AG04450 (cell line): ENCODE results near the gene WWOX. TPM values are rescaled to one million over a fixed set of nuclear protein-coding genes. Genes with fewer than 3 reads are reported as not detected.

Experiments
- CTCF ChIA-PET: fragments of 300-600, 350-600 bp; formaldehyde crosslinking; extraction: SDS; loops from one replicate; lab custom pipeline; 2022; ENCODE audit warnings: antibody characterized with exemption, inconsistent platforms; lab: Charles Lee
- POLR2A ChIA-PET: fragments of 350-600 bp; formaldehyde crosslinking; extraction: SDS; loops from one replicate; lab custom pipeline; 2021; ENCODE audit warnings: antibody characterized with exemption, inconsistent platforms; lab: Yijun Ruan, JAX
- DNase-seq: peaks from one replicate; pipeline ENCODE4 v3.0.0-alpha.2; 2011; ENCODE audit warnings: low read depth, low spot score
- H3K27ac ChIP-seq: one replicate; pipeline ENCODE4 v1.5.1; 2012; ENCODE audit warnings: low read depth, low read length, control low read depth
- H3K27me3 ChIP-seq: one replicate; pipeline ENCODE4 v1.6.0; 2012; ENCODE audit warnings: low read length; ENCODE audit not compliant: control insufficient read depth, insufficient read depth
- H3K4me3 ChIP-seq: 2 replicates; pipeline ENCODE4 v1.5.1; 2011; ENCODE audit warnings: mild to moderate bottlenecking, low read depth, low read length, control low read depth
- H3K9me3 ChIP-seq: 2 replicates; pipeline ENCODE4 v1.5.1; 2012; ENCODE audit warnings: low read length; ENCODE audit not compliant: control insufficient read depth, insufficient read depth
- polyA plus RNA-seq: library from polyadenylated mRNA; depleted of rRNA; stranded (reverse); fragments of >200 nt; gene quantifications from 2 replicates; pipeline ENCODE4 v1.2.3, GENCODE V29; 2011
- TF ChIP-seq, protein P1 (sequence below): IDR thresholded peaks from 2 replicates; pipeline ENCODE4 v1.5.1; 2011; ENCODE audit warnings: low read depth, low read length, control low read depth, inconsistent platforms

WWOX gene
- polyA plus RNA-seq, 1 experiment = 2.1 TPM

GRCh38 chr16:78307824-78308528 is 208.5 kb downstream of the WWOX start:
- TF ChIP-seq, protein P1, sequence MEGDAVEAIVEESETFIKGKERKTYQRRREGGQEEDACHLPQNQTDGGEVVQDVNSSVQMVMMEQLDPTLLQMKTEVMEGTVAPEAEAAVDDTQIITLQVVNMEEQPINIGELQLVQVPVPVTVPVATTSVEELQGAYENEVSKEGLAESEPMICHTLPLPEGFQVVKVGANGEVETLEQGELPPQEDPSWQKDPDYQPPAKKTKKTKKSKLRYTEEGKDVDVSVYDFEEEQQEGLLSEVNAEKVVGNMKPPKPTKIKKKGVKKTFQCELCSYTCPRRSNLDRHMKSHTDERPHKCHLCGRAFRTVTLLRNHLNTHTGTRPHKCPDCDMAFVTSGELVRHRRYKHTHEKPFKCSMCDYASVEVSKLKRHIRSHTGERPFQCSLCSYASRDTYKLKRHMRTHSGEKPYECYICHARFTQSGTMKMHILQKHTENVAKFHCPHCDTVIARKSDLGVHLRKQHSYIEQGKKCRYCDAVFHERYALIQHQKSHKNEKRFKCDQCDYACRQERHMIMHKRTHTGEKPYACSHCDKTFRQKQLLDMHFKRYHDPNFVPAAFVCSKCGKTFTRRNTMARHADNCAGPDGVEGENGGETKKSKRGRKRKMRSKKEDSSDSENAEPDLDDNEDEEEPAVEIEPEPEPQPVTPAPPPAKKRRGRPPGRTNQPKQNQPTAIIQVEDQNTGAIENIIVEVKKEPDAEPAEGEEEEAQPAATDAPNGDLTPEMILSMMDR = no peak
- ChIA-PET POLR2A (no interaction called here), CTCF (interaction anchor here (0.6 kb wide), 1 partner anchor 1294 kb away, joined by 4 read pairs; no protein-coding TSS in a partner anchor)
- no peak for DNase-seq
- H3K9me3 ChIP-seq = peaks cover 38% of the 10 kb centered on the region
- no peak overlapping the region for H3K4me3 ChIP-seq
- H3K27me3 ChIP-seq = no peaks in the 10 kb centered on the region
- H3K27ac ChIP-seq = no peak overlapping the region

DNA sequence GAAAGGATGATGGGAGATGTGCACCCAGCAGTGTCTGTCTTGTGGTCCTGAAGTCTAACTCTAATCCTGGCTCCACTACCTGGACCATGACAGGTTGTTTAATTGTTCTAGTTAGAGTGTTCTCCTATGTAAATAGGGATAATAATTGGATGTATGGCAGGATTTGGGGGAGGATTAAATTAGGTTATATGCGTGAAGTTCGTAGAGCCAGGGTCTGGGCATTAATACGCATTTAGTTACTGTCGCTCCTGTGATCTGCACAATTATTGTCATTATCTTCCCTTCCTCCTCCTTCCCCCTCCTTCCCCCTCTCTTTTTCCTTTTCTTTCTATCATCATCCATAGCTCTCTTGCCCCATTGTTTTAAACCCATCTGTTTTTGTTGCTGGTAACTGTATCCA is 210.3 kb downstream of the WWOX start:
- no peak for DNase-seq
- Histone ChIP-seq H3K27me3 (no peaks in the 10 kb centered on the region), H3K27ac (no peak overlapping the region), H3K4me3 (no peak overlapping the region), H3K9me3 (peaks cover 31% of the 10 kb centered on the region)
- ChIA-PET CTCF (no interaction called here), POLR2A (no interaction called here)
- TF ChIP-seq, protein P1 = no peak

- Histone ChIP-seq H3K27me3 (no peaks in the 10 kb centered on the region), H3K4me3 (no peak overlapping the region), H3K27ac (no peak overlapping the region), H3K9me3 (peaks cover 31% of the 10 kb centered on the region)
- DNase-seq = no peak
- TF ChIP-seq, protein P1 = no peak
- POLR2A ChIA-PET = no interaction called here
- CTCF ChIA-PET = no interaction called here
These were observed 210.7 kb downstream of the WWOX start for GRCh38 chr16:78310196-78310595.

- Histone ChIP-seq H3K4me3 (no peak overlapping the region), H3K27ac (no peak overlapping the region), H3K27me3 (no peaks in the 10 kb centered on the region), H3K9me3 (peaks cover 39% of the 10 kb centered on the region)
- CTCF ChIA-PET = no interaction called here
- DNase-seq = no peak
- POLR2A ChIA-PET = no interaction called here
- TF ChIP-seq, protein P1 = no peak
These were observed 211.6 kb downstream of the WWOX start for GRCh38 chr16:78310990-78311561.

DNA sequence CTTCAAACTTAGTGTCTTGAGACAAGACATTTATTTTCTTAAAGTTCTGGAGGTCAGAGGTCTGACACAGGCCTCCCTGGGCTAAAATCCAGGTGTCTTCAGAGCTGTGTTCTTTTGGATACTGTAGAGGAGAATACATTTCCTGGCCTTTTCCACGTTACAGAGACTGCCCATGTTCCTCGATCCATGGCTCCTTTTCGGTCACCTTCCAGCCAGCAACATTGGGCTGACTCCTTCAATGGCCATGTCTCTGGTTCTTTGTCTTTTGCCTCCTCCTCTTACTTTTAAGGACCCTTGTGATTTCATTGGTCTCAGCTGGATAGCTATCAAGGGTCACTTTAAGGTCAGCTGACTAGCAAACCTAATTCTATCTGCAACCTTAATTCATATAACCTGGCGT is 212.4 kb downstream of the WWOX start:
- POLR2A ChIA-PET = no interaction called here
- H3K4me3 ChIP-seq = no peak overlapping the region
- TF ChIP-seq, protein P1 = no peak
- H3K27me3 ChIP-seq = no peaks in the 10 kb centered on the region
- H3K27ac ChIP-seq = no peak overlapping the region
- CTCF ChIA-PET = no interaction called here
- DNase-seq = no peak
- H3K9me3 ChIP-seq = peaks cover 44% of the 10 kb centered on the region
